Activated naive CD4-positive, alpha-beta T cell treated with anti-CD3 and anti-CD28 coated beads, Interleukin-2, amount 50 U/mL, for 16 hours (primary cell): Measurements from ENCODE around the gene LRCH1.

Experiments used
- DNase-seq: peaks from one replicate; pipeline ENCODE4 v3.0.0-alpha.2; 2020

The LRCH1 gene

GRCh38 chr13:46668302-46668720 is 115.3 kb downstream of the LRCH1 start:
- no peak for DNase-seq

- DNase-seq, result no peak
Observed at GRCh38 chr13:46668931-46669525, 116.1 kb downstream of the LRCH1 start.

- no peak for DNase-seq
Observed at GRCh38 chr13:46672338-46673090, 119.5 kb downstream of the LRCH1 start.

GRCh38 chr13:46675016-46675415 is 122.0 kb downstream of the LRCH1 start:
- DNase-seq, result no peak

GRCh38 chr13:46676378-46676725 is 123.4 kb downstream of the LRCH1 start:
- no peak for DNase-seq

- peak; percentile 37 for DNase-seq
Observed at GRCh38 chr13:46679369-46680120, 126.6 kb downstream of the LRCH1 start.

GRCh38 chr13:46682015-46682414 is 129.0 kb downstream of the LRCH1 start:
- no peak for DNase-seq

- no peak for DNase-seq
Observed at GRCh38 chr13:46682707-46683106, 129.7 kb downstream of the LRCH1 start.

- no peak for DNase-seq
Observed at GRCh38 chr13:46683676-46684260, 130.8 kb downstream of the LRCH1 start.

GRCh38 chr13:46684287-46685001 is 131.5 kb downstream of the LRCH1 start:
- no peak for DNase-seq

- no peak for DNase-seq
Observed at GRCh38 chr13:46685006-46685730, 132.2 kb downstream of the LRCH1 start.

GRCh38 chr13:46686171-46686570 is 133.2 kb downstream of the LRCH1 start:
- no peak for DNase-seq

GRCh38 chr13:46687810-46688209 is 134.8 kb downstream of the LRCH1 start:
- no peak for DNase-seq

GRCh38 chr13:46688306-46688705 is 135.3 kb downstream of the LRCH1 start:
- DNase-seq, result no peak

- no peak for DNase-seq
Observed at GRCh38 chr13:46698014-46698413, 145.0 kb downstream of the LRCH1 start.

GRCh38 chr13:46698910-46699460 is 146.0 kb downstream of the LRCH1 start:
- DNase-seq, result no peak

- DNase-seq, result no peak
Observed at GRCh38 chr13:46712524-46712923, 159.6 kb downstream of the LRCH1 start.

- DNase-seq, result no peak
Observed at GRCh38 chr13:46715363-46715762, 162.4 kb downstream of the LRCH1 start.

- DNase-seq, result no peak
Observed at GRCh38 chr13:46716821-46717220, 163.9 kb downstream of the LRCH1 start.

- DNase-seq, result no peak
Observed at GRCh38 chr13:46717275-46717674, 164.3 kb downstream of the LRCH1 start.

GRCh38 chr13:46717856-46718255 is 164.9 kb downstream of the LRCH1 start:
- DNase-seq, result no peak

- DNase-seq, result no peak
Observed at GRCh38 chr13:46720189-46720588, 167.2 kb downstream of the LRCH1 start.
